Right lobe of liver (tissue), 4 donors: ENCODE measurements around the gene ANKRD31.

Experiments
- POLR2A ChIP-seq: fragments of 450-650 bp; IDR thresholded peaks from one replicate; pipeline ENCODE4 v1.6.1; 2017; ENCODE audit warnings: antibody characterized with exemption, mild to moderate bottlenecking
- TF ChIP-seq, protein P1 (sequence below), 4 donors: fragments of 200-600 bp in 3 of 4; fragments of 450-650 bp in 1 of 4; IDR thresholded peaks; one replicate each; pipeline versions ENCODE4 v1.5.1 to v1.8.0; 2016 to 2022; ENCODE audit warnings: antibody characterized with exemption in 4 of 4, mild to moderate bottlenecking in 2 of 4
- donor health status: DM: no; HTN: no; CAD: no.
- donor health status: DM: no; HTN: no; CAD: no.
- donor health status: DM: no; HTN: yes; CAD: no.

DNA sequence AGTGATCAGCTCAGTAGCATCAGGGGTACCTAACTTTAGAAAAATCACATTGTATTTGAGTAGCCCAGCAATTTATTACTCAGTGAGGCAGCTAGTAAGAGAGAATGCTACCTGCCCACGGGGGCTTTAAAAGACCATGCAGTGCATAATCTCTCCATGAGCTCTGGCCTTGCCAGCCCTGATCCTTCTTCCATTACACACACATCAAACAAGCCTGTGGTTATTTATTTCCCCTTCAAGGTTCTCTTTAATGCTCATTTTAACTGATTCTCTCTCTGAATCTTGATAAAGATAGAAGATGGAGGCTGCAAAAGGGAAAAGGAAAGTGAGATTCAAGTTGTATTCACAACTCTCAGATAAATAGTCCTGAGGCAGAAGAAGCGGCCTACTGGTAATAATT is 22.3 kb downstream of the ANKRD31 start:
- TF ChIP-seq POLR2A = no peak
- TF ChIP-seq, protein P1, sequence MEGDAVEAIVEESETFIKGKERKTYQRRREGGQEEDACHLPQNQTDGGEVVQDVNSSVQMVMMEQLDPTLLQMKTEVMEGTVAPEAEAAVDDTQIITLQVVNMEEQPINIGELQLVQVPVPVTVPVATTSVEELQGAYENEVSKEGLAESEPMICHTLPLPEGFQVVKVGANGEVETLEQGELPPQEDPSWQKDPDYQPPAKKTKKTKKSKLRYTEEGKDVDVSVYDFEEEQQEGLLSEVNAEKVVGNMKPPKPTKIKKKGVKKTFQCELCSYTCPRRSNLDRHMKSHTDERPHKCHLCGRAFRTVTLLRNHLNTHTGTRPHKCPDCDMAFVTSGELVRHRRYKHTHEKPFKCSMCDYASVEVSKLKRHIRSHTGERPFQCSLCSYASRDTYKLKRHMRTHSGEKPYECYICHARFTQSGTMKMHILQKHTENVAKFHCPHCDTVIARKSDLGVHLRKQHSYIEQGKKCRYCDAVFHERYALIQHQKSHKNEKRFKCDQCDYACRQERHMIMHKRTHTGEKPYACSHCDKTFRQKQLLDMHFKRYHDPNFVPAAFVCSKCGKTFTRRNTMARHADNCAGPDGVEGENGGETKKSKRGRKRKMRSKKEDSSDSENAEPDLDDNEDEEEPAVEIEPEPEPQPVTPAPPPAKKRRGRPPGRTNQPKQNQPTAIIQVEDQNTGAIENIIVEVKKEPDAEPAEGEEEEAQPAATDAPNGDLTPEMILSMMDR (IDR thresholded peaks at IDR 0.05) = no peak
